OCI-LY1 (cell line): ENCODE measurements around the gene GCLC.

Source experiments
- H2AFZ ChIP-seq: fragments of 200-600 bp; sonication (generic), shearing (Covaris generic); 2 replicates; pipeline ENCODE4 v1.6.0; 2014; ENCODE audit warnings: antibody characterized with exemption, mild to moderate bottlenecking, low read length
- H3F3A ChIP-seq: fragments of 200-600 bp; sonication (generic), shearing (Covaris generic); 2 replicates; pipeline ENCODE4 v1.6.0; 2014; ENCODE audit warnings: mild to moderate bottlenecking, antibody characterized with exemption, low read length, moderate library complexity; ENCODE audit not compliant: insufficient read depth
- H3K27ac ChIP-seq: fragments of 200-600 bp; sonication (generic); 2 replicates; pipeline ENCODE4 v1.5.1; 2014; ENCODE audit warnings: low read length, mixed run types, mild to moderate bottlenecking, low read depth; ENCODE audit not compliant: poor library complexity, severe bottlenecking
- H3K27me3 ChIP-seq: fragments of 200-600 bp; sonication (generic); 2 replicates; pipeline ENCODE4 v1.6.0; 2014; ENCODE audit warnings: antibody characterized with exemption, mild to moderate bottlenecking, low read length, moderate library complexity; ENCODE audit not compliant: insufficient read depth
- H3K36me3 ChIP-seq: fragments of 200-600 bp; sonication (generic); 2 replicates; pipeline ENCODE4 v1.6.1; 2014; ENCODE audit warnings: mild to moderate bottlenecking, antibody characterized with exemption, low read length, moderate library complexity, mixed read lengths; ENCODE audit not compliant: insufficient read depth
- H3K4me1 ChIP-seq: fragments of 200-600 bp; sonication (generic); 2 replicates; pipeline ENCODE4 v1.5.1; 2014; ENCODE audit warnings: mild to moderate bottlenecking, low read length, moderate library complexity; ENCODE audit not compliant: insufficient read depth, severe bottlenecking
- H3K4me2 ChIP-seq: fragments of 200-600 bp; sonication (generic), shearing (Covaris generic); 2 replicates; pipeline ENCODE4 v1.6.1; 2014; ENCODE audit warnings: low read length
- H3K4me3 ChIP-seq: fragments of 200-600 bp; sonication (generic); 2 replicates; pipeline ENCODE4 v1.5.1; 2014; ENCODE audit warnings: low read length, low read depth, mild to moderate bottlenecking, mixed read lengths; ENCODE audit not compliant: poor library complexity, severe bottlenecking
- H3K79me2 ChIP-seq: fragments of 200-600 bp; shearing (Covaris generic); 2 replicates; pipeline ENCODE4 v1.6.1; 2016; ENCODE audit warnings: mixed run types, low read length, mixed read lengths; ENCODE audit not compliant: insufficient read depth
- H3K9ac ChIP-seq: fragments of 200-600 bp; sonication (generic), shearing (Covaris generic); 2 replicates; pipeline ENCODE4 v1.6.1; 2014; ENCODE audit warnings: mild to moderate bottlenecking, low read length, mixed read lengths
- H3K9me2 ChIP-seq: fragments of 200-600 bp; sonication (generic), shearing (Covaris generic); 2 replicates; pipeline ENCODE4 v1.6.1; 2014; ENCODE audit warnings: low read depth, mild to moderate bottlenecking, low read length, mixed read lengths
- H3K9me3 ChIP-seq: fragments of 200-600 bp; shearing (Covaris generic); 2 replicates; pipeline ENCODE4 v1.6.1; 2014; ENCODE audit warnings: low read length, mixed read lengths
- H4K20me1 ChIP-seq: fragments of 200-600 bp; sonication (generic), shearing (Covaris generic); 2 replicates; pipeline ENCODE4 v1.6.0; 2016; ENCODE audit warnings: mild to moderate bottlenecking, low read length; ENCODE audit not compliant: insufficient read depth
- CTCF ChIP-seq: fragments of 200-600 bp; sonication (generic), shearing (Covaris generic); IDR thresholded peaks from 2 replicates; pipeline ENCODE4 v1.5.1; 2017; ENCODE audit warnings: mild to moderate bottlenecking, antibody characterized with exemption, low read length, moderate library complexity, mixed read lengths
- EZH2 ChIP-seq: fragments of 200-600 bp; sonication (generic), shearing (Covaris generic); IDR thresholded peaks from 2 replicates; pipeline ENCODE4 v1.8.0; 2017; ENCODE audit warnings: borderline replicate concordance, mixed run types, mild to moderate bottlenecking, antibody characterized with exemption, low read length, moderate library complexity, mixed read lengths

The GCLC gene

GRCh38 chr6:53495506-53496499 lies 49.1 kb downstream of the GCLC start:
- no peaks in the 10 kb centered on the region for H3K9me2 ChIP-seq
- no peaks in the 10 kb centered on the region for H3K79me2 ChIP-seq
- H3F3A ChIP-seq, result no peaks in the 10 kb centered on the region
- TF ChIP-seq CTCF (no peak), EZH2 (no peak)
- no peak overlapping the region for H2AFZ ChIP-seq
- no peaks in the 10 kb centered on the region for H3K9me3 ChIP-seq
- H3K27me3 ChIP-seq, result no peaks in the 10 kb centered on the region
- no peak overlapping the region for H3K9ac ChIP-seq
- H3K27ac ChIP-seq, result no peak overlapping the region
- no peak overlapping the region for H3K4me2 ChIP-seq
- peaks cover 24% of the 10 kb centered on the region; the same call in 1 of the 2 replicates for H3K36me3 ChIP-seq
- no peaks in the 10 kb centered on the region for H3K4me1 ChIP-seq
- H3K4me3 ChIP-seq, result no peak overlapping the region
- no peaks in the 10 kb centered on the region for H4K20me1 ChIP-seq

DNA sequence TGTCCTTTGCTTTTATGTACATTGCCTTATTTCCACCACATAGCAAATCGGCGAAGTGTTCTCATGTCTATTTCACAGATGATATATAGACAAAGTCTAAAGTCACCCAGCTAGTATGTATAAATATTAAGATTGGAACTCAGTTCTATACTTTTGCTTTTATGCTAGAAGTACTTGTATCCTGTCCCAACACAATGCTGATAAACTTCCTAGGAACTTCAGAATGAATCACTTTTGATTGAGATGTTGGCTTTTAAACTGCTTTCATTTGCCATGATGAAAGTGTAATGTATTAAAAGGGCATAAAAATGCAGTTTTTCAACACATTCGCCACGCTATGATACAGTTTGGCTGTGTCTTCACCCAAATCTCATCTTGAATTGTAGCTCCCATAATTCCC lies 50.8 kb downstream of the GCLC start:
- Histone ChIP-seq H3F3A (no peaks in the 10 kb centered on the region), H3K79me2 (no peaks in the 10 kb centered on the region), H3K4me3 (no peak overlapping the region), H3K27me3 (no peaks in the 10 kb centered on the region), H3K9me3 (no peaks in the 10 kb centered on the region), H3K9me2 (no peaks in the 10 kb centered on the region), H2AFZ (no peak overlapping the region), H3K4me2 (no peak overlapping the region), H3K9ac (no peak overlapping the region), H3K4me1 (no peaks in the 10 kb centered on the region), H4K20me1 (no peaks in the 10 kb centered on the region), H3K36me3 (peaks cover 8% of the 10 kb centered on the region; the same call in 1 of the 2 replicates), H3K27ac (no peak overlapping the region)
- TF ChIP-seq EZH2, result no peak
- no peak for TF ChIP-seq CTCF

- H2AFZ ChIP-seq, result no peak overlapping the region
- no peak overlapping the region for H3K4me2 ChIP-seq
- H3K27me3 ChIP-seq, result no peaks in the 10 kb centered on the region
- H4K20me1 ChIP-seq, result no peaks in the 10 kb centered on the region
- no peak overlapping the region for H3K9ac ChIP-seq
- H3F3A ChIP-seq, result no peaks in the 10 kb centered on the region
- H3K36me3 ChIP-seq, result peaks cover 4% of the 10 kb centered on the region; the same call in 1 of the 2 replicates
- no peak overlapping the region for H3K4me3 ChIP-seq
- H3K9me2 ChIP-seq, result no peaks in the 10 kb centered on the region
- H3K27ac ChIP-seq, result no peak overlapping the region
- H3K9me3 ChIP-seq, result no peaks in the 10 kb centered on the region
- no peaks in the 10 kb centered on the region for H3K4me1 ChIP-seq
- TF ChIP-seq EZH2, result no peak
- no peak for TF ChIP-seq CTCF
- no peaks in the 10 kb centered on the region for H3K79me2 ChIP-seq
These were observed 51.3 kb downstream of the GCLC start for GRCh38 chr6:53493635-53494025.
